Measurements from ENCODE around the gene BRI3. TPM values are rescaled to one million over a fixed set of nuclear protein-coding genes. Genes with fewer than 3 reads are reported as not detected.

BRI3 gene
- total and polyA plus RNA-seq, 2 of the 8 experiments (the other 6 are each of a cell fraction or from before 2014, with no cell fraction given), result 77.5 to 93.4 TPM

GRCh38 chr7:98283887-98284222 lies 2.4 kb downstream of the BRI3 start (continued):
- no peak for TF ChIP-seq CHD7 (IDR thresholded peaks at IDR 0.05; ENCODE audit: insufficient replicate concordance, low read length)
